Neural cell (in vitro differentiated cells): ENCODE measurements around the gene KRT83. TPM values are rescaled to one million over a fixed set of nuclear protein-coding genes. Genes with fewer than 3 reads are reported as not detected.

ENCODE experiments used
- H2AFZ ChIP-seq: fragments of 200-600, 300-800 bp; sonication (generic), shearing (Covaris generic); 2 replicates; pipeline ENCODE4 v1.6.0; 2014; ENCODE audit warnings: low read depth, mild to moderate bottlenecking, antibody characterized with exemption, low read length, moderate library complexity
- H3F3A ChIP-seq: fragments of 200-600 bp; shearing (Covaris generic); 2 replicates; pipeline ENCODE4 v1.6.1; 2016; ENCODE audit warnings: mild to moderate bottlenecking, moderate library complexity, mixed read lengths, antibody characterized with exemption, low read length; ENCODE audit not compliant: insufficient read depth, poor library complexity, severe bottlenecking
- H3K27ac ChIP-seq: fragments of 200-600, 300-800 bp; sonication (generic), shearing (Covaris generic); 2 replicates; pipeline ENCODE4 v1.5.1; 2014; ENCODE audit warnings: mild to moderate bottlenecking, low read length, moderate library complexity
- H3K27me3 ChIP-seq: fragments of 300-800, 200-600 bp; sonication (generic), shearing (Covaris generic); 2 replicates; pipeline ENCODE4 v1.6.0; 2014; ENCODE audit warnings: mild to moderate bottlenecking, low read depth, low read length, moderate library complexity; ENCODE audit not compliant: insufficient read depth
- H3K36me3 ChIP-seq: fragments of 300-800, 200-600 bp; sonication (generic), shearing (Covaris generic); 2 replicates; pipeline ENCODE4 v1.5.1; 2014; ENCODE audit warnings: mild to moderate bottlenecking, antibody characterized with exemption, low read length, moderate library complexity; ENCODE audit not compliant: insufficient read depth
- H3K4me2 ChIP-seq: fragments of 300-800, 200-600 bp; sonication (generic), shearing (Covaris generic); 2 replicates; pipeline ENCODE4 v1.6.0; 2014; ENCODE audit warnings: mild to moderate bottlenecking, low read length
- H3K4me3 ChIP-seq: fragments of 300-800, 200-600 bp; sonication (generic), shearing (Covaris generic); 2 replicates; pipeline ENCODE4 v1.5.1; 2014; ENCODE audit warnings: mild to moderate bottlenecking, low read length, moderate library complexity
- H3K79me2 ChIP-seq: fragments of 200-600 bp; shearing (Covaris generic); replicated peaks from 2 replicates; pipeline ENCODE4 v1.6.0; 2014; ENCODE audit warnings: mild to moderate bottlenecking, low read length, moderate library complexity; ENCODE audit not compliant: insufficient read depth
- H3K9ac ChIP-seq: fragments of 300-800, 200-600 bp; sonication (generic), shearing (Covaris generic); 2 replicates; pipeline ENCODE4 v1.6.1; 2016; ENCODE audit warnings: mild to moderate bottlenecking, low read length, mixed read lengths
- H3K9me2 ChIP-seq: fragments of 200-600 bp; shearing (Covaris generic); 2 replicates; pipeline ENCODE4 v1.6.1; 2016; ENCODE audit warnings: mild to moderate bottlenecking, low read length, mixed read lengths; ENCODE audit not compliant: insufficient read depth
- H3K9me3 ChIP-seq: fragments of 200-600, 300-800 bp; sonication (generic), shearing (Covaris generic); 2 replicates; pipeline ENCODE4 v1.6.1; 2016; ENCODE audit warnings: mild to moderate bottlenecking, mixed run types, low read length, moderate library complexity, mixed read lengths
- H4K20me1 ChIP-seq: fragments of 200-600 bp; shearing (Covaris generic); 2 replicates; pipeline ENCODE4 v1.6.1; 2016; ENCODE audit warnings: mild to moderate bottlenecking, mixed run types; ENCODE audit not compliant: insufficient read depth
- CTCF ChIP-seq: fragments of 450-650 bp; IDR thresholded peaks from 2 replicates; pipeline ENCODE4 v1.5.1; 2014; ENCODE audit warnings: antibody characterized with exemption, mild to moderate bottlenecking, moderate library complexity; ENCODE audit not compliant: poor library complexity, severe bottlenecking
- EP300 ChIP-seq: fragments of 450-650 bp; conservative IDR thresholded peaks from 2 replicates; pipeline ENCODE4 v1.6.1; 2014; ENCODE audit warnings: antibody characterized with exemption, mild to moderate bottlenecking, moderate library complexity; ENCODE audit not compliant: poor library complexity, severe bottlenecking
- EZH2 ChIP-seq: fragments of 200-600, 300-800 bp; shearing (Covaris generic), sonication (generic); IDR thresholded peaks from 2 replicates; pipeline ENCODE4 v1.6.1; 2014; ENCODE audit warnings: antibody characterized with exemption, low read length, borderline replicate concordance, mild to moderate bottlenecking; ENCODE audit not compliant: insufficient read depth, poor library complexity, severe bottlenecking
- MXI1 ChIP-seq: fragments of 450-650 bp; conservative IDR thresholded peaks from 2 replicates; pipeline ENCODE4 v1.6.1; 2014; ENCODE audit warnings: antibody characterized with exemption, mild to moderate bottlenecking; ENCODE audit not compliant: poor library complexity, severe bottlenecking
- POLR2AphosphoS5 ChIP-seq: IDR thresholded peaks from 2 replicates; pipeline ENCODE4 v1.6.1; 2012
- RAD21 ChIP-seq: fragments of 450-650 bp; conservative IDR thresholded peaks from 2 replicates; pipeline ENCODE4 v1.6.1; 2014; ENCODE audit warnings: antibody characterized with exemption, mild to moderate bottlenecking, moderate library complexity
- REST ChIP-seq: IDR thresholded peaks from 2 replicates; pipeline ENCODE4 v1.6.1; 2012; ENCODE audit warnings: borderline replicate concordance
- SMC3 ChIP-seq: fragments of 450-650 bp; conservative IDR thresholded peaks from 2 replicates; pipeline ENCODE4 v1.6.1; 2014; ENCODE audit warnings: antibody characterized with exemption, mild to moderate bottlenecking, moderate library complexity; ENCODE audit not compliant: poor library complexity
- TAF1 ChIP-seq: IDR thresholded peaks from 2 replicates; pipeline ENCODE4 v1.6.1; 2012; ENCODE audit warnings: low read depth
- polyA plus RNA-seq: library from polyadenylated mRNA; depleted of rRNA; stranded (reverse); fragments of >200 nt; gene quantifications from 2 replicates; pipeline ENCODE4 v1.2.3, GENCODE V29; 2014

Gene KRT83
- polyA plus RNA-seq, 1 donor from 2014 or later: not detected

GRCh38 chr12:52275686-52276085 lies 45.5 kb downstream of the KRT83 start:
- no peak for TF ChIP-seq RAD21
- no peak for TF ChIP-seq EZH2
- no peak for TF ChIP-seq TAF1
- no peak for TF ChIP-seq SMC3
- no peak for TF ChIP-seq MXI1
- no peak for TF ChIP-seq CTCF
- TF ChIP-seq REST: no peak
- TF ChIP-seq EP300: no peak
- TF ChIP-seq POLR2AphosphoS5: no peak
- H3K9me2 ChIP-seq: no peaks in the 10 kb centered on the region
- H3K4me3 ChIP-seq: no peak overlapping the region
- no peaks in the 10 kb centered on the region for H3K36me3 ChIP-seq
- no peak overlapping the region for H3K4me2 ChIP-seq
- no peaks in the 10 kb centered on the region for H3K79me2 ChIP-seq
- H3K9ac ChIP-seq: no peak overlapping the region
- H3K27me3 ChIP-seq: no peaks in the 10 kb centered on the region
- no peaks in the 10 kb centered on the region for H3F3A ChIP-seq
- no peaks in the 10 kb centered on the region for H3K9me3 ChIP-seq
- no peaks in the 10 kb centered on the region for H4K20me1 ChIP-seq
- H3K27ac ChIP-seq: no peak overlapping the region
- H2AFZ ChIP-seq: no peak overlapping the region

- Histone ChIP-seq H3K4me3 (no peak within 1 kb of the TSS), H4K20me1 (no peaks in the 10 kb centered on the region), H2AFZ (no peak within 1 kb of the TSS), H3K9me3 (no peaks in the 10 kb centered on the region), H3K79me2 (no peaks in the 10 kb centered on the region), H3K27me3 (no peaks in the 10 kb centered on the region), H3F3A (no peaks in the 10 kb centered on the region), H3K27ac (no peak within 1 kb of the TSS), H3K4me2 (no peak within 1 kb of the TSS), H3K9ac (no peak within 1 kb of the TSS), H3K9me2 (no peaks in the 10 kb centered on the region), H3K36me3 (no peaks in the 10 kb centered on the region)
- TF ChIP-seq MXI1: no peak
- no peak for TF ChIP-seq SMC3
- no peak for TF ChIP-seq REST
- TF ChIP-seq EP300: no peak
- TF ChIP-seq TAF1: no peak
- TF ChIP-seq CTCF: no peak
- no peak for TF ChIP-seq EZH2
- TF ChIP-seq POLR2AphosphoS5: no peak
- TF ChIP-seq RAD21: no peak
Measured at GRCh38 chr12:52274521-52275120, 46.6 kb downstream of the KRT83 start, which contains the start of gene KRT86. Gene KRT86 (plus strand): TSS chr12:52274645. CDS start chr12:52301917, 27,272 bp downstream.
